HG03064 (cell line): Measurements from ENCODE around the gene MET.
"Not testable (repeated sequence)": the region's sequence is repeated elsewhere in the genome, so short reads cannot be mapped to it uniquely, and the experiment has no call there.

Source experiments
- ATAC-seq: cut with Tn5 transposase; IDR thresholded peaks from one replicate; pipeline ENCODE4 v1.9.1; 2021; ENCODE audit warnings: low read depth; ENCODE audit not compliant: unreplicated experiment

Gene MET

GRCh38 chr7:116671681-116672595 lies at the start of gene MET:
Gene MET, plus strand, starts transcription at chr7:116672196. Its CDS starts 26,889 bp downstream, at chr7:116699085.
- peak; percentile 84 for ATAC-seq

DNA sequence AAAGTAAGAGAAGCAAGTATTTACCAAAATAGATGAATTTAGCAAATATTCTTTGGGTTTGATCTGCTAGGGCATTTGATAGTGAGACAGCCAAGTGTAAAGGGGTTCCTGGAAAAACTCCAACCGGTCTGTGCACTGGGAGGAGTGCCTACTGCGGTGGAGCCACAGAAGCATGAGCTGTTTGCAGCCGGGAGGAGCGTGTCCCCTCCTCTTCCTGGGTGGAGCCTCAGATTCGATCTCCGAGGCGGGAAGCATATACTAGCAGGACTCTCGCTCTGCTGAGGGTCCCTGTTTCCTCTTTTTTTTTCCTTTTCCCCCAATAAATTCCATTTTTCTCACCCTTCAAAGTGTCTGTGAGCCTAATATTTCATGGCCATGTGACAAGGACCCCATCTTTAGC lies 45.1 kb upstream of the MET start:
- ATAC-seq: no peak

GRCh38 chr7:116629051-116629463 lies 42.9 kb upstream of the MET start:
- no peak for ATAC-seq

GRCh38 chr7:116630357-116630756 lies 41.6 kb upstream of the MET start:
- peak; percentile 98 for ATAC-seq

DNA sequence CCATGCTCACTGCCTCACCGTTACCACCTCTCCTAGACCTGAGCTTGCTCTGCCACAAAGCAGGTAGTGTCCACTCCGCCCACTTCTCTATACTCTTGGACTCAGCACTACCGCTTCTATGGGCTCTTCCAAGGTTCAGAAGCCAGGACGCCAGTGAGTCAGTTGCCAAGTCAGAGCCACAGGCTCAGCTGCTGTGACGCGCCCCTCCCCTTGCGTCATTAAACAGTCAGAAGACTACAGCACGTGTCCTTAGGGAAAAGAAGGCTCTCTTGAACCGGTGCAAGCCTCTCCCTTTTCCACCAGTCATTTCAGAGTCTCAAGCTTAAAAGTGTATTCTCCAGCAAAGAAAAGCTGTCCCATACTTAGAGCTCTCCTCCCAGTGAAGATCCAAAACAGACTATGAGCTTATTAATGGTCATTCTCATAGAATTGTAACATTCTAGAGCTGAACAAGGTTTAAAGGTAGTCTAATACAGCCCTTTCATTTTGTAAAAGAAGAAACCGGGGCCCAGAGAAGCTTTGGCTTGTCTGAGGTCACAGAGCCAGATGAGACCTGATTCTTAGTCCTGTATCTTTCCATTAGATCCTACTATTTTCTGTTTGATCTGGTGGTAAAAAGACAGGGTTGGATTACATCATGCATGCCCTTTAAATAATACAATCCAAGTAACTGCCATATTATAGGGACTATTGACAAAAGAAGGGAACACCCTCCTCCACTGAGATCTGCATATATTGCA lies 40.9 kb upstream of the MET start:
- peak; percentile 29 for ATAC-seq

- ATAC-seq: no peak
These were observed 40.3 kb upstream of the MET start for GRCh38 chr7:116631676-116632075.

GRCh38 chr7:116632384-116632783 lies 39.6 kb upstream of the MET start:
- no peak for ATAC-seq

- ATAC-seq: no peak
These were observed 38.6 kb upstream of the MET start for GRCh38 chr7:116633131-116633988.

GRCh38 chr7:116636997-116637396 lies 35.0 kb upstream of the MET start:
- no peak for ATAC-seq

GRCh38 chr7:116638592-116638991 lies 33.4 kb upstream of the MET start:
- not testable (repeated sequence) for ATAC-seq

DNA sequence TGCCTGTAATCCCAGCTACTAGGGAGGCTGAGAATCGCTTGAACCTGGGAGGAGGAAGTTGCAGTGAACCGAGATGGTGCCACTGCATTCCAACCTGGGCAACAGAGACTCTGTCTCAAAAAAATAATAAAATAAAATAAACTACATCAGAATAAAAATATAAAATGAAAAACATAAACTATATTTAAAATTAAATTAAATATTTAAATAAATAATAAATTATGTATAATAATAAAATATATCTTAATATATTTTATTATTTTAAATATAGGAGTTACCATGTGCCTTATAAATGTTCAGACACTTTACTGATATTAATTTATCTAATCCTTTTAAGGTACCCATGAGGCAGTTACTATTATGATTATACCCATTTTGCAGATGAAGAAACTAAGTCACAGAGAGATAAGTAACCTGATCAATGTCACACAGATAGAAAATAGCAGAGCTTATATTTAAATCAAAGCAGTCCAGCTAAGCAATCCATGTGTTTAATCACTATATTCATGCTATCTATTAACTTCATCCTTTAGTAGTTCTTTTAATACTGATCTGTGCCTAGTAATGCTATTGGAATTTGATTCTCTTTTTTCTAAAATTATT lies 30.3 kb upstream of the MET start:
- no peak for ATAC-seq

DNA sequence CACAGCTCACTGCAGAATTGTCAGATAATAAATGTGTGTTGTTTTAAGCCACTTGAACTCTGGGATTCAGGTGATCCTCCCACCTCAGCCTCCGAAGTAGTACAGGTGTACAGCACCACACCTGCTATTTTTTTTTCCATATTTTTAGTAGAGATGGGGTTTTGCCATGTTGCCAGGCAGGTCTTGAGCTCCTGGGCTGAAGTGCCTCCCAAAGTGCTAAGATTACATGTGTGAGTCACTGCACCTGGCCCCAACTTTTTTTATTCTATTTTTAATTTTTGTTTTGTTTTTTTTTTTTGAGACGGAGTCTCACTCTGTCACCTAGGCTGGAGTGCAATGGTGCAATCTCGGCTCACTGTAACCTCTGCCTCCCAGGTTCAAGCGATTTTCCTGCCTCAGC lies 28.8 kb upstream of the MET start:
- not testable (repeated sequence) for ATAC-seq

DNA sequence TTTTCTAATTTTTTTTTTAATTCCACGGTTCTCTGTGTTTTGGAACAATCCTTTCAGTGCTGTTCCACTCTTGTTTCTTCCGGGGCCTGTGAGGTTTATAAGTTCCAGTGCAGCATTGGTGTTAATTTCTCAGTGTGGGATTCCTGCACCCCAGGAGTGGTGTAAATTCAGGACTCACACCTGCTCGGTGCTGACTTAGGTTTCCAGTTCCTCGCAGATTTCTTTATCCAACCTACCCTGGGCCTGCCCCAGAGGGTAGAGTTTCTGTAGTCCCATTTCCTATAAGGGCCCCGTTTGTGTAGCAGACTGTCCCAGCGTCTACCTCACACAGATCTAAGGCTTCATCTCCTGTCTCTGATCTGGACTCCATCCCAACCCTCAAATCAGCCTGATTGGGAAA lies 27.4 kb upstream of the MET start:
- ATAC-seq: no peak

DNA sequence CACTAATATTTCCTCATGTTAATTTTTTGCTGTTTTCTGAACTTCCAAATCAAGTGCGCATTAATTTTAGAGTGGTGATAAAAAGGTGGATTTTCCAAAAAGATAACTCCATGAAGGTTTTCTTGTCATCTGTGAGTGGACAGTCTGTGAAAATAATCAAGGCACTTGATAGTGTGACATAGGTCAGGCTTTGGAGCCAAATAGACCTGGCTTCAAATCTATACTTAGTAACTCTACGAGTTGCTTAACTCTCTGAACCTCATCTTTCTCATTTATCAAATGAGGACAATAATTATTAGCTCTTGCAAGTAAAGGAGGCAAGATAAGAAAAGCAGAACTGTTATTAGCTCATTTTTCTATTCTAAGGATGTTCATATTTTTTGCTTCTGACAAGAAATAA lies 24.7 kb upstream of the MET start:
- no peak for ATAC-seq

- ATAC-seq: no peak
These were observed 24.1 kb upstream of the MET start for GRCh38 chr7:116647861-116648260.

DNA sequence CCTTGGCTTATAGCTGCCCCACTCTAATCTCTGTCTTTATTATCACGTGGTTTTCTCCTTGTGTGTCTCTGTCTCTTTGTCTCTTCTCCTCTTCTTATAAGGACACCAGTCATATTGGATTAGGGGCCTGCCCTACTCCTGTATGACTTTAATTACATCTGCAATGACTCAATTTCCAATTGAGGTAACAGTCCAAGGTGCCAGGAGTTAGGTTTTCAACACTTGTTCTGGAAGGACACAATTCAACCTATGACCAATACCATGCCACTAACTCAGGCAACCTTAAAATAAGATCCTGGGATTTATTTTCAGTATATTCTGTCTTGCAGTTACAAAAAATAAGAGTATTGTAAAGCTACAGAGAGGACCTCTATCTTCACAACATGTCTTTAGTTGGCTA lies 21.6 kb upstream of the MET start:
- ATAC-seq: no peak

GRCh38 chr7:116652793-116653192 lies 19.2 kb upstream of the MET start:
- no peak for ATAC-seq

DNA sequence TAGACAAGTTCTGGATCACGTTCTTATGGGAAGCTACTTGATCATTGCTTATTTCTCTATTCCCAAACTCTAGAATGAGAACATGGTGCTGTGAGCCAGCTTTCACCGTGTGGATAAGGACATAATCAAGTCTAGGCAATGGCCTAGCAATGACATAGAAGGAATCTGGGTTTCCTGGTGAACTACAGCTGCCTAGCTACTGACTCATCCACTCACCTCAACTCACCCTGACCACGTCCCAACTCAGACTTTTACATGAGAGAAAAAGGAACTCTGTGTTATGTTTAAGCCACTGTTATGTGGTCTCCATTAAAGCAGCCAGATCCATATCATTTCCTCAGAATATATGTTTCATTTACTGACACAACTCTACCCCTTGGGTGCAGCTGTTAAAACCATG lies 18.8 kb upstream of the MET start:
- ATAC-seq: no peak

DNA sequence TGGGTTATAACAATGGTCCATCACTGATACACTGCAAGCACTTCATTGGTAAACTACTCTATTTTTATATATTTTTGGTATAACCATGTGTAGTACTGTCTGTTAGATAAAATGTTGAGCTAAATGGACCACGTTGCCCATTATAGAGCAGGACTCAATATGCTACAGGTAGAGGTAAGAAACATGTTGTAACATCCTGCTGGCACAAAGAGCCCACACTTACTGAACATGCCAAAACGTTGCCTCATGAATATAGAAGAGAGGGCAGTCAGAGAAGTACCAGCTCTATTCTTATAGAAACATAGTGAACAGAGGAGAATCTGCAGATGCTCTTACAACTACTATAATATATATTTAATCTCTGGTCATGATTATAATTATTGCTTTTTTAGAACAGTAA lies 18.4 kb upstream of the MET start:
- no peak for ATAC-seq

- not testable (repeated sequence) for ATAC-seq
These were observed 12.7 kb upstream of the MET start for GRCh38 chr7:116659248-116659647.
